IPS-11a (cell line): ENCODE results near the gene G6PC1.
"Not testable (repeated sequence)": the region's sequence is repeated elsewhere in the genome, so short reads cannot be mapped to it uniquely, and the experiment has no call there.

Experiments used
- H3K4me3 ChIP-seq: one replicate; pipeline ENCODE4 v1.5.1; 2013; ENCODE audit warnings: low read depth, low read length, control low read depth

G6PC1 gene

GRCh38 chr17:42901535-42902229, 1.1 kb downstream of the G6PC1 start:
- H3K4me3 ChIP-seq = no peak overlapping the region

GRCh38 chr17:42904110-42904469, 3.5 kb downstream of the G6PC1 start:
- no peak overlapping the region for H3K4me3 ChIP-seq

DNA sequence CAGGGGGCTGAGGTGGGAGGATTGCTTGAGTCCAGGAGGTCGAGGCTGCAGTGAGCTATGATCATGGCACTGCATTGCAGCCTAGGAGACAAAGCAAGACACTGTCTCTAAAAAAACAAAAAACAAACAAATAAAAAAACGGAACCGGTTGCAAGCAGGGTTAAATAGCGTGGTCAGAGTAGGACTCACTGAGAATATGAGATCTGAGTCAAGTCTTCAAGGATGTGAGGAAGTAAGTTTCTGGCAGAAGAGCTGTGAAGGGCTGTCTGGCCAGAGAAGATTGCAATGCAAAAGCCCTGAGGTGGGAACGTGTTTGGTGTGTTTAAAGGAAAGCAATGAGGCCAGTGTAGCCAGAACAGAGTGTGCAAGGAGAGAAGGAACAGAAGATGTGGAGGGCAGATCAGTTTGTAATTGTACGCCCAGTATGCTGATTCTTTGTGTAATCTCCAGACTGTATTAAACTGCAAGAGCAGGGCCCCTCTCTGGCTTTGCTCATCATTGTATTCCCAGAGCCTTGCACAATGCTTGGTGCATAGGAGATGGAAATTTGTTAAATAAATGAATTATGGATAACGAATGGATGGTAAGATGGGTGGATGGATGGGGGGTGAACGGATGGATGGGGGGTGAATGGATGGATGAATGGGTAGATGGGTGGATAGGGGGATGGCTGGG, 6.3 kb downstream of the G6PC1 start:
- no peak overlapping the region for H3K4me3 ChIP-seq

- H3K4me3 ChIP-seq = no peak overlapping the region
These were observed 8.5 kb downstream of the G6PC1 start for GRCh38 chr17:42908872-42909700.

GRCh38 chr17:42913522-42913921, 12.9 kb downstream of the G6PC1 start:
- no peak overlapping the region for H3K4me3 ChIP-seq

- H3K4me3 ChIP-seq = no peak overlapping the region
These were observed 13.5 kb downstream of the G6PC1 start for GRCh38 chr17:42913981-42914617.

- not testable (repeated sequence) for H3K4me3 ChIP-seq
These were observed 14.7 kb downstream of the G6PC1 start for GRCh38 chr17:42915288-42915687.

- H3K4me3 ChIP-seq = not testable (repeated sequence)
These were observed 16.0 kb downstream of the G6PC1 start for GRCh38 chr17:42916388-42917235.

- H3K4me3 ChIP-seq = no peak overlapping the region
These were observed 16.6 kb downstream of the G6PC1 start for GRCh38 chr17:42917236-42917603.

- H3K4me3 ChIP-seq = no peak overlapping the region
These were observed 18.4 kb downstream of the G6PC1 start for GRCh38 chr17:42918902-42919521.

GRCh38 chr17:42919522-42920077, 19.0 kb downstream of the G6PC1 start:
- H3K4me3 ChIP-seq = not testable (repeated sequence)

DNA sequence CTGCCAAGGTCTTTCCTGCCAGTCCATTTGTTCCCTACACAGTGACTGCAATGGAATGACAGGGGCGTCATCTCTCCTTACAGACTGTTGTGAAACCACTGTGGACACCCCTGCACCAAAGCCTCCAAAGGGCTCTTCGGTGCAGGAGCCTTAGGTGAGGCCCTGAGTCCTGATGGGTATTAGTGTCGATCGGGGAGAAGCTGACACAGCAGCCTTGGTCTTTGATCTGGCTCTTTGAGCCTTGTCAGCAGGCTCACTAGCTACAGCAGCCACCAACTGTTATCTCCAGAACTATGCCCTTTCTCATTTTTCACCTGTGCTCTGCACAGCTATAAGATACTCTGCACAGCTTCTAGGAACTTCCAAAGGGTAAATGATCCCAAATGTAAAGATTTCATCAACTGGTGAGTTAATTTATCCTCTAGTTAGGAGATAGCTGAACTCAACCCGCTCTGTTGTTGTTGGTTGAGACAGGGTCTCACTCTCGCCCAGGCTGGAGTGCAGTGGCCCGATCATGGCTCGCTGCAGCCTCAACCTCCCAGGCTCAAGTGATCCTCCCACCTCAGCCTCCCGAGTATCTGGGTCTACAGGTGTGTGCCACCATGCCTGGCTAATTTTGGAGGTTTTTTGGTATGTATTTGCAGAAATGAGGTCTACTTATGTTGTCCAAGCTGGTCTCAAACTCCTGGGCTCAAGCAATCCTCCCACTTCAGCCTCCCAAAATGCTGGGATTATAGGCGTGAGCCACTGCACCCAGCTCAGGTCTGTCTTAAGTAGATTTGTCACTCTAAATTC, 19.7 kb downstream of the G6PC1 start:
- no peak overlapping the region for H3K4me3 ChIP-seq

- H3K4me3 ChIP-seq = no peak overlapping the region
These were observed 20.3 kb downstream of the G6PC1 start for GRCh38 chr17:42920922-42921321.

DNA sequence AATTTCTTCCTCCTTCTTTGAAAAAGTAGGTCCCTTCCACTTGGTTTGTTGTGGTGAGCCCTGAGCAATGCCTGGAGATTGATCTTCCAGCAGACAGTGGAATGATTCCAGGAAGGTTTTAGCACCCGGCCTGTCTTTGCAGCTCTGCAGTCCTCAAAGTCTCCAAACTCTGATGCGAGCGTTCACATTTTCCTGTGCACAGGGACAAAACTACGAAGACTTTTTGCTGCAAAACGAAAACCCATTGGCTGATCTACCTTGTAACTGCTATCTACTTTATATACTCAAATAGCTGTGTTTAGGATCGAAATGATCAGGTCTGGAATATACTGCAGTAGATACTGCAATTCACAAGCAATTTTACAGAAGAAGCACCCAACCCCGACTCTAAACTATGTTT, 21.7 kb downstream of the G6PC1 start:
- H3K4me3 ChIP-seq = no peak overlapping the region

- H3K4me3 ChIP-seq = not testable (repeated sequence)
These were observed 22.9 kb downstream of the G6PC1 start for GRCh38 chr17:42923472-42923871.

GRCh38 chr17:42924891-42925290, 24.3 kb downstream of the G6PC1 start:
- H3K4me3 ChIP-seq = no peak overlapping the region

- no peak overlapping the region for H3K4me3 ChIP-seq
These were observed 28.3 kb downstream of the G6PC1 start for GRCh38 chr17:42928714-42929496.

- no peak overlapping the region for H3K4me3 ChIP-seq
These were observed 28.9 kb downstream of the G6PC1 start for GRCh38 chr17:42929497-42929844.
